Thyroid gland (tissue), 4 donors: ENCODE measurements around the gene ELAVL1. TPM values are rescaled to one million over a fixed set of nuclear protein-coding genes. Genes with fewer than 3 reads are reported as not detected.

Experiments
- DNase-seq, 2 donors: peaks; one replicate each; pipeline ENCODE4 v3.0.0-alpha.2; 2019
- H3K27ac ChIP-seq, 3 donors: fragments of 200-600 bp; sonication (generic); 1 replicate in 2 of 3; 2 replicates in 1 of 3; pipeline ENCODE4 v1.5.1; 2016 to 2019; ENCODE audit warnings: mild to moderate bottlenecking in 1 of 3, moderate library complexity in 1 of 3
- H3K27me3 ChIP-seq: fragments of 200-600 bp; sonication (generic); one replicate; pipeline ENCODE4 v1.5.1; 2019
- H3K36me3 ChIP-seq, 2 donors: fragments of 200-600 bp; sonication (generic); one replicate each; pipeline ENCODE4 v1.5.1; 2016 to 2019
- H3K4me1 ChIP-seq, 2 donors: fragments of 200-600 bp; sonication (generic); one replicate each; pipeline ENCODE4 v1.5.1; 2017 to 2019
- H3K4me3 ChIP-seq, 3 donors: fragments of 200-600 bp; sonication (generic); replicated peaks in 1 of 3; 1 replicate in 2 of 3; 2 replicates in 1 of 3; pipeline ENCODE4 v1.5.1; 2016; ENCODE audit warnings: mild to moderate bottlenecking in 1 of 3
- H3K9me3 ChIP-seq: fragments of 200-600 bp; sonication (generic); one replicate; pipeline ENCODE4 v1.5.1; 2017
- CTCF ChIP-seq, 6 experiments: fragments of 200-600 bp in 3 of 6; fragments of 450-650 bp in 3 of 6; sonication (generic) in 3 of 6; IDR thresholded peaks; one replicate each; pipeline ENCODE4 v1.5.1; 2016 to 2019; ENCODE audit warnings: antibody characterized with exemption in 6 of 6, mild to moderate bottlenecking in 2 of 6, inconsistent platforms in 1 of 6, moderate library complexity in 1 of 6
- POLR2A ChIP-seq, 2 donors: fragments of 450-650 bp; IDR thresholded peaks; one replicate each; pipeline ENCODE4 v1.6.1; 2017; ENCODE audit warnings: antibody characterized with exemption in 2 of 2, mild to moderate bottlenecking in 2 of 2, moderate library complexity in 1 of 2
- WGBS, 2 donors: methylation state at CpG; one replicate each; pipeline ENCODE4 v1.1.5; 2017; 5-methylcytosine and 5-hydroxymethylcytosine counted together
- intact Hi-C: fragments of 100-400 bp; cut with DNase I; formaldehyde crosslinking; loops from one replicate; pipeline ENCODE4 v1.15.1; 2023
- total RNA-seq, 4 donors: library from RNA; depleted of rRNA; stranded (reverse); fragments of >200 nt; gene quantifications; one replicate each; pipeline ENCODE4 v1.2.3, GENCODE V29; 2016

Gene ELAVL1
- total RNA-seq, 4 donors from 2014 or later: 24.2 to 46.7 (median 42.4) TPM

GRCh38 chr19:7914598-7915045 lies 90.8 kb downstream of the ELAVL1 start, which contains the start of gene TGFBR3L:
TGFBR3L (plus strand) TSS chr19:7914830.
- peaks cover 0 to 30% of the 10 kb centered on the region in 2 donors for H3K4me1 ChIP-seq
- no peak for DNase-seq
- no peak within 1 kb of the TSS for H3K4me3 ChIP-seq
- H3K9me3 ChIP-seq: no peaks in the 10 kb centered on the region
- no peak within 1 kb of the TSS for H3K27ac ChIP-seq
- H3K36me3 ChIP-seq: peaks cover 34 to 35% of the 10 kb centered on the region in 2 donors
- intact Hi-C loops: no loop called here
- peaks cover 4% of the 10 kb centered on the region for H3K27me3 ChIP-seq
- 53 to 70% methylated on average over 8 to 11 of the region's 12 CpGs for WGBS, 2 donors
- TF ChIP-seq CTCF (IDR thresholded peaks at IDR 0.05) (no peak), POLR2A (IDR thresholded peaks at IDR 0.05) (no peak)

GRCh38 chr19:7914099-7914498 lies 91.3 kb downstream of the ELAVL1 start:
- H3K4me1 ChIP-seq: peaks cover 0 to 26% of the 10 kb centered on the region in 2 donors

GRCh38 chr19:7913652-7914051 lies 91.8 kb downstream of the ELAVL1 start:
- Histone ChIP-seq H3K27me3 (peaks cover 1% of the 10 kb centered on the region), H3K27ac (no peak overlapping the region), H3K4me1 (peaks cover 0 to 26% of the 10 kb centered on the region in 2 donors), H3K4me3 (no peak overlapping the region), H3K36me3 (peaks cover 35 to 38% of the 10 kb centered on the region in 2 donors), H3K9me3 (no peaks in the 10 kb centered on the region)
- DNase-seq: no peak
- TF ChIP-seq POLR2A (IDR thresholded peaks at IDR 0.05) (no peak), CTCF (IDR thresholded peaks at IDR 0.05) (no peak)
- intact Hi-C loops: no loop called here
- WGBS, 2 donors: 90 to 92% methylated on average over 10 of the region's 10 CpGs

More at GRCh38 chr19:7914099-7914498, 91.3 kb downstream of the ELAVL1 start:
- Histone ChIP-seq H3K9me3 (no peaks in the 10 kb centered on the region), H3K27me3 (peaks cover 4% of the 10 kb centered on the region), H3K4me3 (no peak overlapping the region), H3K27ac (no peak overlapping the region), H3K36me3 (peaks cover 35 to 37% of the 10 kb centered on the region in 2 donors)
- 65 to 75% methylated on average over 12 of the region's 12 CpGs for WGBS, 2 donors
- DNase-seq: no peak
- TF ChIP-seq POLR2A (IDR thresholded peaks at IDR 0.05): no peak
- no peak for TF ChIP-seq CTCF (IDR thresholded peaks at IDR 0.05)
- intact Hi-C loops: no loop called here

GRCh38 chr19:7912697-7913564 lies 92.5 kb downstream of the ELAVL1 start:
- H3K27ac ChIP-seq: no peak overlapping the region
- H3K36me3 ChIP-seq: peaks cover 35 to 38% of the 10 kb centered on the region in 2 donors
- H3K4me3 ChIP-seq: no peak overlapping the region
- H3K9me3 ChIP-seq: no peaks in the 10 kb centered on the region
- H3K4me1 ChIP-seq: peaks cover 0 to 24% of the 10 kb centered on the region in 2 donors
- no peak for DNase-seq
- no peaks in the 10 kb centered on the region for H3K27me3 ChIP-seq
- WGBS, 2 donors: 95 to 97% methylated on average over 39 of the region's 39 CpGs
- intact Hi-C loops: no loop called here
- TF ChIP-seq CTCF (IDR thresholded peaks at IDR 0.05): no peak
- no peak for TF ChIP-seq POLR2A (IDR thresholded peaks at IDR 0.05)

GRCh38 chr19:7912144-7912696 lies 93.2 kb downstream of the ELAVL1 start:
- peaks cover 0 to 17% of the 10 kb centered on the region in 2 donors for H3K4me1 ChIP-seq
- H3K27me3 ChIP-seq: no peaks in the 10 kb centered on the region
- H3K4me3 ChIP-seq: no peak overlapping the region
- no peak overlapping the region for H3K27ac ChIP-seq
- no peaks in the 10 kb centered on the region for H3K9me3 ChIP-seq
- peaks cover 35 to 38% of the 10 kb centered on the region in 2 donors for H3K36me3 ChIP-seq
- 89 to 95% methylated on average over 16 to 21 of the region's 31 CpGs for WGBS, 2 donors
- no peak for DNase-seq
- intact Hi-C loops: no loop called here
- no peak for TF ChIP-seq POLR2A (IDR thresholded peaks at IDR 0.05)
- TF ChIP-seq CTCF (IDR thresholded peaks at IDR 0.05): no peak
